Subcutaneous preadipocyte (primary cell): ENCODE data around the gene MED6. TPM values are rescaled to one million over a fixed set of nuclear protein-coding genes. Genes with fewer than 3 reads are reported as not detected.

Source experiments
- small RNA-seq: library from RNA; depleted of rRNA; stranded (forward); fragments of <200 nt; gene quantifications from one replicate; pipeline ENCODE3, GENCODE V24; 2012
- total RNA-seq: library from RNA; depleted of rRNA; stranded (reverse); fragments of >200 nt; gene quantifications from 2 replicates; pipeline ENCODE4 v1.2.3, GENCODE V29; 2012

MED6 gene, protein sequence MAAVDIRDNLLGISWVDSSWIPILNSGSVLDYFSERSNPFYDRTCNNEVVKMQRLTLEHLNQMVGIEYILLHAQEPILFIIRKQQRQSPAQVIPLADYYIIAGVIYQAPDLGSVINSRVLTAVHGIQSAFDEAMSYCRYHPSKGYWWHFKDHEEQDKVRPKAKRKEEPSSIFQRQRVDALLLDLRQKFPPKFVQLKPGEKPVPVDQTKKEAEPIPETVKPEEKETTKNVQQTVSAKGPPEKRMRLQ
- 23.1 and 27.2 TPM in 2 replicates for total RNA-seq

DNA sequence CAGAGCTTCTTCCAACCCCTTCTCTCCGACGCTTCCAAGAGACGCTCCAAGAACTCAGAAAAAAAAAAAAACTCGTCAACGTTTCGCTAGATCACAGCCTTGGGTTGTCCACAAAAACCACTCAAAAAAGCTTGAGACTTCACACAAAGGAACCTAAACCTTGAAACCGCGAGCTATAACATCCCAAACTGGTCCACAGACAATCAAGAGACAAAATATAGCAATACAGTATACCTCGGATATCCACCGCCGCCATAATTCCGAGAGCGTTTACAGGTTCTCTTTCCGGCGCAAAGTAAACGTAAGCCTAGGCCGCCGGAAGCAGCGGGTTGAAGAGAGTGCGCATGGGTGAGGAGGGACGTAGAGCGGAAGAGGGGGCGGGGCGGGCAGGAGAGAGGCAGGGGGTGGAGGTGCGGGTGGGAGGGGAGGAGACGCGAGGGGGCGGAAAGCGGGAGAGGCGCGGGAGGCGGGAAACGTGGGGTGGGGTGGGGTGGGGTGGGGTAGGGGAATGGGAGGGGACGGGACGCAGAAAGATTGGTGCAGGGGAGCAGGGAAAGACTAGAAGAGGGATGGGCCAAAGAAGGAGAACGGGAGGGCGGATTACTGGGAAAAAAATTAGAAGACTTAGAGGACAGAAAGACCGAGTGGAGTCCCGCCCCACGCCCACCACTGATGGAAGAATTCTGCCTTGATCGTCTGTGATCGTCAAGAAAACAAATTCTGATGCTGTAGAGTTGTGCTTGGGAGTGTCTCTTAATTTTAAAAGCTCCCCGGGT, at the start of gene MED6:
TSS of gene MED6 (minus strand) at position 274 of the 776 bp plus-strand sequence. CDS start at position 256, 18 bp downstream.

DNA sequence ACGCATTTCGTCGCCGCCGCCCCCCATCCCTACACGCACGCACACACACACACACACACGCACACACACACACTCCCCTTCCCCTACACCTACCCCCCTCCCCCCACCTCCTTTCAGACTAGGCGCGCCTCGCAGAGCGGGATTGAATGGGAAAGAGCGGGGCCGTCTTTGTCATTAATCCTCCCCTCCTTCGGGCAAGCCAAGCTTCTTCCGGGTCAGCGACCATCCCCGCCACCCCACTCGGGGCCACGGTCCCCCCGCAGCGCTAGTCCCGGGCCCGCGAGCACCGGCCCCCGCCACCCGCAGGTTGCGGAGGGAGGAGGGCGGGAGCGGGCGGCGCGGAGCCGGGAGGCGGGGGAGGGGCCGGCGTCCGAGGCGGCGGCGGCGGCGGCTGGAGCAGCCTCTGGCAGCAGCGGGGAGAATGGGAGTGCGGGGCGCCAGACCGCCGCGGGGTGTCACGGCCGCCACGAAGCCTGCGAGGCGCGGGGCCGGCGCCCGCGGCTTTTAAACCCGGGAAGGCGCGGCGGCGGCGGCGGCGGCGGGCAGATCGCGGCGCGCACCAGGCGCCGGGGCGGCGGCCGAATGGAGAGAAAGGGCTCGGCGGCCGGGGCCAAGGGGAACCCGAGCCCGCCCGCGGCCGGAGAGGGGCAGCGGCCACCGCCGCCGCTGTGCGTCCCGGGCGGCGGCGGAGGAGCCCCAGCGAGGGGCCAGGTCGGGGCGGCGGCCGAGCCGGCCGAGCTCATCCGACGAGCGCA, 41.3 kb upstream of the MED6 start, which contains the start of gene TTC9:
TSS of gene TTC9 (plus strand) at position 369 of the 755 bp plus-strand sequence. CDS start at position 583, 214 bp downstream.

DNA sequence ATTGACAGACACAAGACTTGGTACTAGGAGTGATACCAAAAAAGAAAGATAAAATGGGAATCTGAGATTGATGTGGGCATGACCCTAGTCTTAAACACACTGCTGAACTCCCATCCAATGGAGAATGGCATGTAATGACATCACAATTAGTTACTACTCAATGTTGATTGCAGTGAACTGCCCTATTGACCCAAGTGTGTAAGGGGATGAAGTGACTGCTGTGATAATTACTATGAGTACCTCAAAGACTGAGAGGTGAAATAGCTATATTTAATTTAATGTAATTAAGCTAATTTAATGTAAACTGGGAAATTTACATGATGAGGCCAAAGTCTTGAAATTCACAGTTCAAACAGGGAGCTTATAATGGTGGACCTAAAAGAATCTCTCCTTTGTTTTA, 65.6 kb downstream of the MED6 start, which contains the start of gene ADAM20:
TSS of gene ADAM20 (minus strand) at position 101 of the 400 bp plus-strand sequence. CDS start 10,247 bp downstream, outside the sequence.

Small RNA genes lying within 50 kb of the gene (small RNA-seq; reads per million reads assigned to genes)
- not detected for gene RN7SL77P

Other genes starting within 250 kb of the MED6 start
- gene COX16, start 241.0 kb downstream of the MED6 start, total RNA-seq: 31.1 and 35.3 TPM in 2 replicates
- 12.5 and 16.2 TPM in 2 replicates for gene SYNJ2BP, start 183.6 kb downstream of the MED6 start, total RNA-seq
- 0.37 and 0.39 TPM in 2 replicates for gene ADAM21, start 148.5 kb downstream of the MED6 start, total RNA-seq
- gene ADAM20, start 65.7 kb downstream of the MED6 start, total RNA-seq: 0.78 and 1.1 TPM in 2 replicates
- gene TTC9, start 41.3 kb upstream of the MED6 start, total RNA-seq: under 0.01 TPM in 1 of 2 replicates, not detected in the other
- under 0.01 TPM in 2 replicates for gene MAP3K9, start 208.9 kb upstream of the MED6 start, total RNA-seq